DND-41 (cell line): ENCODE measurements around the gene MAL.
A peak's percentile ranks its signal among the peaks of the same experiment; 100 is the strongest.

Experiments
- ATAC-seq: fragments of 200-7000 bp; cut with Tn5 transposase; 3 replicates; pipeline ENCODE4 v1.9.1; 2021; ENCODE audit warnings: low read depth; ENCODE audit not compliant: insufficient read depth
- DNase-seq: peaks from one replicate; pipeline ENCODE4 v3.0.0-alpha.2; 2020
- H2AFZ ChIP-seq: 2 replicates; pipeline ENCODE4 v1.6.0; 2012; ENCODE audit warnings: low read depth, low read length
- H3K27ac ChIP-seq: 2 replicates; pipeline ENCODE4 v1.5.1; 2012; ENCODE audit warnings: low read length, inconsistent platforms
- H3K27me3 ChIP-seq: fragments of 200-600 bp; sonication (generic); 2 replicates; pipeline ENCODE4 v1.6.0; 2012; ENCODE audit warnings: low read length, mild to moderate bottlenecking, inconsistent platforms; ENCODE audit not compliant: insufficient read depth, poor library complexity
- H3K36me3 ChIP-seq: 2 replicates; pipeline ENCODE4 v1.5.1; 2012; ENCODE audit warnings: low read length, inconsistent platforms; ENCODE audit not compliant: insufficient read depth
- H3K4me1 ChIP-seq: 2 replicates; pipeline ENCODE4 v1.5.1; 2012; ENCODE audit warnings: mild to moderate bottlenecking, low read length; ENCODE audit not compliant: insufficient read depth
- H3K4me2 ChIP-seq: 2 replicates; pipeline ENCODE4 v1.6.0; 2012; ENCODE audit warnings: mild to moderate bottlenecking, moderate library complexity, low read length, inconsistent platforms; ENCODE audit not compliant: insufficient read depth
- H3K4me3 ChIP-seq, 2 experiments: fragments of 200-600 bp in 1 of 2; shearing (Covaris generic) in 1 of 2; 2 replicates each; pipeline ENCODE4 v1.5.1; 2012 to 2016; ENCODE audit warnings: inconsistent platforms in 2 of 2, low read length in 2 of 2, mild to moderate bottlenecking in 2 of 2, low read depth in 1 of 2, moderate library complexity in 1 of 2
- H3K79me2 ChIP-seq: 2 replicates; pipeline ENCODE4 v1.6.0; 2012; ENCODE audit warnings: low read length, inconsistent platforms; ENCODE audit not compliant: insufficient read depth
- H3K9ac ChIP-seq: 2 replicates; pipeline ENCODE4 v1.6.0; 2012; ENCODE audit warnings: low read depth, mild to moderate bottlenecking, inconsistent platforms, low read length, moderate library complexity
- H3K9me3 ChIP-seq: 2 replicates; pipeline ENCODE4 v1.5.1; 2012; ENCODE audit warnings: low read length, moderate library complexity, mild to moderate bottlenecking, inconsistent platforms; ENCODE audit not compliant: insufficient read depth, severe bottlenecking
- H4K20me1 ChIP-seq: 2 replicates; pipeline ENCODE4 v1.6.0; 2012; ENCODE audit warnings: low read length; ENCODE audit not compliant: insufficient read depth
- EZH2 ChIP-seq: IDR thresholded peaks from 3 replicates; pipeline ENCODE4 v1.6.1; 2012; ENCODE audit warnings: borderline replicate concordance, low read depth, mild to moderate bottlenecking, moderate library complexity, low read length, inconsistent platforms; ENCODE audit not compliant: severe bottlenecking
- TF ChIP-seq, protein P1 (sequence below): IDR thresholded peaks from 2 replicates; pipeline ENCODE4 v1.5.1; 2012; ENCODE audit warnings: borderline replicate concordance, low read length, moderate library complexity, mild to moderate bottlenecking; ENCODE audit not compliant: poor library complexity, severe bottlenecking; ENCODE audit errors: extremely low read depth

MAL gene

DNA sequence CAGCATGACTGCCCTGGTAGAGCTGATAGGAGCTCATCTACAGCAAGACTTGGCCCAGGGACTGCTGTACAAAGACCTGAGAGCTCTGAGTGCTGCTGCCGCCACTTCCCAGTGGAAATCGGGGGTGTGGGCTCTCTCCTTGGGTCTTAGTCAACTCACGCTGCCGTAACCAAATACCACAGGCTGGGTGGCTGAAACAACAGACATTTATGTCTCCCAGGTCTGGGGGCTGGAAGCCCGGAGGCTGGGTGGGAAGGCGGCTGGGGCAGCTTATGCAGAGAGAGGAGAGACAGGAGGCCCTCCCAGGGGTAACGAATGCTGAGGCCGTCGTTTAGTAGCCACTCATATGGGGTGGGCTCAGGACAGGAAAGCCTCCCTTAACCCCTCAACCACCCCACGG, 15.4 kb upstream of the MAL start:
- Histone ChIP-seq H3K27me3 (peaks cover 4% of the 10 kb centered on the region), H3K4me3 (no peak overlapping the region), H4K20me1 (no peaks in the 10 kb centered on the region), H3K27ac (no peak overlapping the region), H3K9ac (no peak overlapping the region), H3K4me2 (no peak overlapping the region), H2AFZ (no peak overlapping the region), H3K9me3 (no peaks in the 10 kb centered on the region), H3K4me1 (no peaks in the 10 kb centered on the region), H3K36me3 (no peaks in the 10 kb centered on the region), H3K79me2 (no peaks in the 10 kb centered on the region)
- DNase-seq, result no peak
- no peak for ATAC-seq
- TF ChIP-seq EZH2, result no peak
- TF ChIP-seq, protein P1, sequence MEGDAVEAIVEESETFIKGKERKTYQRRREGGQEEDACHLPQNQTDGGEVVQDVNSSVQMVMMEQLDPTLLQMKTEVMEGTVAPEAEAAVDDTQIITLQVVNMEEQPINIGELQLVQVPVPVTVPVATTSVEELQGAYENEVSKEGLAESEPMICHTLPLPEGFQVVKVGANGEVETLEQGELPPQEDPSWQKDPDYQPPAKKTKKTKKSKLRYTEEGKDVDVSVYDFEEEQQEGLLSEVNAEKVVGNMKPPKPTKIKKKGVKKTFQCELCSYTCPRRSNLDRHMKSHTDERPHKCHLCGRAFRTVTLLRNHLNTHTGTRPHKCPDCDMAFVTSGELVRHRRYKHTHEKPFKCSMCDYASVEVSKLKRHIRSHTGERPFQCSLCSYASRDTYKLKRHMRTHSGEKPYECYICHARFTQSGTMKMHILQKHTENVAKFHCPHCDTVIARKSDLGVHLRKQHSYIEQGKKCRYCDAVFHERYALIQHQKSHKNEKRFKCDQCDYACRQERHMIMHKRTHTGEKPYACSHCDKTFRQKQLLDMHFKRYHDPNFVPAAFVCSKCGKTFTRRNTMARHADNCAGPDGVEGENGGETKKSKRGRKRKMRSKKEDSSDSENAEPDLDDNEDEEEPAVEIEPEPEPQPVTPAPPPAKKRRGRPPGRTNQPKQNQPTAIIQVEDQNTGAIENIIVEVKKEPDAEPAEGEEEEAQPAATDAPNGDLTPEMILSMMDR, result no peak

DNA sequence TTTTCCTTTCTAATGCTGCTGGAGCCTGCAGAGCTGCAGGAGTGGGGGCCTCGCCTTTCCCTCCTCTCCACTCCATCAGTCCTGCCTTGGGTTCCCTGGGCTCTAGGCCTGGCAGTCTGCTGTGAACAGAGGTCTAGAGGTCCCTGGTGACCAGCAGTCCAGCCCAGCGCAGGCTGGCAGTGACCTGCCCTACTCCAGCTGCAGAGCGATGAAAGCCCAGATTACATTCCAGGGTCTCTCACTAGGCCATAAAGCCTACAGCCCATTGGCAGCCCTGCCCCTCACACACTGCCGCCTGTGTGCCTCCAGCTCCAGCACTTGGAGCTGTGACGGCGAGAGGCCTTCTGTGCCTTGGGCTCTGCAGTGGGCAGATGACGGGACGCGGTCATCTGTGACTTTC, 14.8 kb upstream of the MAL start:
- ATAC-seq (no peak), DNase-seq (no peak)
- peaks cover 4% of the 10 kb centered on the region for H3K27me3 ChIP-seq
- no peak overlapping the region for H3K9ac ChIP-seq
- H3K4me1 ChIP-seq, result no peaks in the 10 kb centered on the region
- TF ChIP-seq, protein P1, result no peak
- TF ChIP-seq EZH2, result no peak
- H3K4me3 ChIP-seq, result no peak overlapping the region
- no peaks in the 10 kb centered on the region for H3K36me3 ChIP-seq
- H4K20me1 ChIP-seq, result no peaks in the 10 kb centered on the region
- H3K79me2 ChIP-seq, result no peaks in the 10 kb centered on the region
- H3K27ac ChIP-seq, result no peak overlapping the region
- H3K4me2 ChIP-seq, result no peak overlapping the region
- no peaks in the 10 kb centered on the region for H3K9me3 ChIP-seq
- H2AFZ ChIP-seq, result no peak overlapping the region

DNA sequence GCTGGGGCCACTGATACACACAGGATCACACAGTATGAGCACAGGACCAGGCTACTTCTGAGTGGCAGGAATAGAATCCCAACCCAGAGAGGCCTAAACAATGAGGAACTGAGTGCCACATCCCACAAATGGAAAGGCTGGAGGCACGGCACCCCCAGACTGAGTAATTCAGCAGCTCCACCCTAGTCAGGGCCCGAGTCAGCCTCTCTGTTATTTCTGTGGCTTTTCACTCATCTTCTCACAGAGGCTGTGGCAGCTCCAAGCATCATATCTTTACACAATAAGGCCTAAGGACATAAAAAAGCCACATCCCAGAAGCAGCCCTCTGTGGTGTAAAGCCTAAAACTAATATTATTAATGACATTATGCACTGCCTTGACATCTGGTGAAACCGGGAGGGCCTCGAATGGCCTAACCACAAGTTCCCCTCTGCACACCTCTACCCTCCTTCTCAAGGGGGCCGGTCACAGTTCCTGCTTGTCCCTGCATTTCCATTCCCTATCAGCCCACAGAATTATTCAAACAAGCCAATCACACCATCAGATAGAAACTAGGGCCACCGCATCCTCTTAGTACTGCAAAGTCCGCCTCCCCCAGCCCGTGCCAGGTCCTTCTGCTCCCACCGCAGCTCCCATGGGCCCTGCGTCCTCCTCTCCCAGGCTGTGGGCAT, 12.5 kb upstream of the MAL start:
- Histone ChIP-seq H3K4me3 (no peak overlapping the region), H4K20me1 (no peaks in the 10 kb centered on the region), H3K9ac (no peak overlapping the region), H3K9me3 (no peaks in the 10 kb centered on the region), H2AFZ (no peak overlapping the region), H3K79me2 (no peaks in the 10 kb centered on the region), H3K27me3 (peaks cover 4% of the 10 kb centered on the region), H3K27ac (no peak overlapping the region), H3K36me3 (no peaks in the 10 kb centered on the region), H3K4me1 (no peaks in the 10 kb centered on the region), H3K4me2 (no peak overlapping the region)
- DNase-seq (no peak), ATAC-seq (peak; percentile 24; the same call in 1 of the 3 replicates)
- TF ChIP-seq, protein P1, result no peak

DNA sequence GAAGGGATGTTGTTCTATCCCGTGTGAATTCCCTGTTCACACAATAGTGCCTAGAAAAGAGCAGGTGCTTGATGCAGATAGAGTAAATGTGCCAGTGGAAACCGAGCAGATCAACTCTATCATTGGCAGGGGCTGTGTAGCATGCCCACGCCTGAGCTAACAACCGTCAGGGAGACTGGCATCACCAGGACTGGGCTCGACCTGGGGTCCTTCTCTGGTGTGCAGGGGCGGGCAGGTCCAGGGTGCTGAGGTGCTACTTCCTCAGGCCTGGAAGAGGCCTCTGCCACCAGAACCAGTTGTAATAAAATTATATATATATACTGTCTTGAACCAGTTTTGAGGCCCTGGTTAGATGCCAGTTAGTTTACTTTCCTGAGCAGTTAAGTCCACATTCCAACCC, 11.8 kb upstream of the MAL start:
- Histone ChIP-seq H3K36me3 (no peaks in the 10 kb centered on the region), H3K9me3 (no peaks in the 10 kb centered on the region), H2AFZ (no peak overlapping the region), H3K27me3 (peaks cover 4% of the 10 kb centered on the region), H3K4me3 (no peak overlapping the region), H3K9ac (no peak overlapping the region), H3K27ac (no peak overlapping the region), H4K20me1 (no peaks in the 10 kb centered on the region), H3K4me1 (no peaks in the 10 kb centered on the region), H3K79me2 (no peaks in the 10 kb centered on the region), H3K4me2 (no peak overlapping the region)
- DNase-seq (no peak), ATAC-seq (no peak)
- TF ChIP-seq, protein P1, result no peak
- no peak for TF ChIP-seq EZH2
